ENCODE data around the gene ASB1.

- no peak for TF ChIP-seq CTCF (IDR thresholded peaks at IDR 0.05; ENCODE audit: insufficient read depth, low read length)
- TF ChIP-seq POLR2AphosphoS5 (IDR thresholded peaks at IDR 0.05; ENCODE audit: low read depth) = no peak
- no peak for TF ChIP-seq GABPA (IDR thresholded peaks at IDR 0.05; ENCODE audit: low read depth)
Measured at GRCh38 chr2:238412067-238412767, 14.5 kb upstream of the ASB1 start.

Measured in HL-60 (cell line).